PC-9 (cell line): ENCODE results near the gene LRP1.

Source experiments
- EZH2 ChIP-seq: fragments of 200-600 bp; sonication (generic); IDR thresholded peaks from 2 replicates; pipeline ENCODE4 v1.8.0; 2017; ENCODE audit warnings: antibody characterized with exemption, low read depth
- TF ChIP-seq, protein P1 (sequence below): fragments of 200-600 bp; sonication (generic); conservative IDR thresholded peaks from 2 replicates; pipeline ENCODE4 v1.6.1; 2017; ENCODE audit warnings: mixed run types, antibody characterized with exemption, mild to moderate bottlenecking, moderate library complexity

DNA sequence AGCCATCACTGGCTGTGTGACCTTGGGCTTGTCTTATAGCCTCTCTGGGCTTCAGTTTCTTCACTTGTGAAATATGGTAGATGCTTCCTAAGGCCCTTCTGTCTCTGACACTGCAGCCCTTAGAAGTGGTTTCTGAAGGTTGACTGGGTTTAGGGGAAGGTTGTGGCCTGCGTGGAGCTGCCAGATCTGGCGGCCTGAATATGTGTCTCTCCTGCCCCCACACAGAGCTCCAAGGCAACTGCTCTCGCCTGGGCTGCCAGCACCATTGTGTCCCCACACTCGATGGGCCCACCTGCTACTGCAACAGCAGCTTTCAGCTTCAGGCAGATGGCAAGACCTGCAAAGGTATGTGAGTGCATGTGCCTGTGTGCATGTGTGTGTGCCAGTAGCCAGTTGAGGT is 15.2 kb downstream of the LRP1 start:
- no peak for TF ChIP-seq EZH2
- TF ChIP-seq, protein P1, sequence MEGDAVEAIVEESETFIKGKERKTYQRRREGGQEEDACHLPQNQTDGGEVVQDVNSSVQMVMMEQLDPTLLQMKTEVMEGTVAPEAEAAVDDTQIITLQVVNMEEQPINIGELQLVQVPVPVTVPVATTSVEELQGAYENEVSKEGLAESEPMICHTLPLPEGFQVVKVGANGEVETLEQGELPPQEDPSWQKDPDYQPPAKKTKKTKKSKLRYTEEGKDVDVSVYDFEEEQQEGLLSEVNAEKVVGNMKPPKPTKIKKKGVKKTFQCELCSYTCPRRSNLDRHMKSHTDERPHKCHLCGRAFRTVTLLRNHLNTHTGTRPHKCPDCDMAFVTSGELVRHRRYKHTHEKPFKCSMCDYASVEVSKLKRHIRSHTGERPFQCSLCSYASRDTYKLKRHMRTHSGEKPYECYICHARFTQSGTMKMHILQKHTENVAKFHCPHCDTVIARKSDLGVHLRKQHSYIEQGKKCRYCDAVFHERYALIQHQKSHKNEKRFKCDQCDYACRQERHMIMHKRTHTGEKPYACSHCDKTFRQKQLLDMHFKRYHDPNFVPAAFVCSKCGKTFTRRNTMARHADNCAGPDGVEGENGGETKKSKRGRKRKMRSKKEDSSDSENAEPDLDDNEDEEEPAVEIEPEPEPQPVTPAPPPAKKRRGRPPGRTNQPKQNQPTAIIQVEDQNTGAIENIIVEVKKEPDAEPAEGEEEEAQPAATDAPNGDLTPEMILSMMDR, result no peak
